ENCODE measurements around the gene PACSIN2. TPM values are rescaled to one million over a fixed set of nuclear protein-coding genes. Genes with fewer than 3 reads are reported as not detected.

The PACSIN2 gene
- total and polyA plus RNA-seq, 2 of the 13 experiments (the other 11 are each of a cell fraction or from before 2014, with no cell fraction given), result 54.1 to 68.8 TPM

- Histone ChIP-seq H3K4me2 (ENCODE audit: low read depth, low read length) (no peak overlapping the region), H3K27ac (ENCODE audit: extremely low read length, insufficient read depth, low read length) (no peak overlapping the region), H3K36me3 (replicated peaks in 1 of 2; ENCODE audit: control insufficient read depth in 1 of 2, insufficient read depth in 2 of 2, low read length in 2 of 2) (peaks cover 60 to 88% of the 10 kb centered on the region in 2 experiments), H4K20me1 (ENCODE audit: insufficient read depth, low read length) (no peaks in the 10 kb centered on the region), H2AFZ (ENCODE audit: low read length) (no peak overlapping the region), H3K4me1 (ENCODE audit: insufficient read depth, low read length) (no peaks in the 10 kb centered on the region), H3K79me2 (ENCODE audit: insufficient read depth, low read length) (no peaks in the 10 kb centered on the region), H3K9ac (ENCODE audit: insufficient read depth, low read depth, low read length) (no peak overlapping the region), H3K27me3 (ENCODE audit: control insufficient read depth in 1 of 2, insufficient read depth in 2 of 2, low read length in 2 of 2) (no peaks in the 10 kb centered on the region), H3K4me3 (replicated peaks in 1 of 3; ENCODE audit: insufficient read depth in 1 of 3, low read depth in 2 of 3, low read length in 3 of 3) (no peak overlapping the region), H3K9me3 (ENCODE audit: low read length) (no peaks in the 10 kb centered on the region)
- DNase-seq (ENCODE audit: low spot score) (no peak), FAIRE-seq (no peak), ATAC-seq (no peak)
- WGBS (ENCODE audit: low lambda C conversion rate), result 95% methylated on average over 4 of the region's 4 CpGs
- ChIA-PET CTCF (ENCODE audit: low intra/inter-chr PET ratio, low total read pairs) (no interaction called here), POLR2A (no interaction called here)
- in situ Hi-C loops (cut with HindIII; ENCODE audit: extremely low pct_ligation_motif_present, low pct_unique_long_range_greater_than_20kb), result no loop called here
- intact Hi-C loops (cut with micrococcal nuclease; ENCODE audit: unreplicated experiment), result no loop called here
- TF ChIP-seq ZNF564 (CRISPR knock-in tag; IDR thresholded peaks at IDR 0.05), result no peak
- TF ChIP-seq ZMAT3 (CRISPR knock-in tag; conservative IDR thresholded peaks at IDR 0.05), result no peak
- no peak for TF ChIP-seq NR2F6 (IDR thresholded peaks at IDR 0.05)
- TF ChIP-seq NR2F6 (CRISPR knock-in tag; IDR thresholded peaks at IDR 0.05), result no peak
- TF ChIP-seq ZFP91 (CRISPR knock-in tag; IDR thresholded peaks at IDR 0.05; ENCODE audit: borderline replicate concordance), result no peak
- no peak for TF ChIP-seq TCF12 (IDR thresholded peaks at IDR 0.05)
- no peak for TF ChIP-seq TCF12 (CRISPR knock-in tag; IDR thresholded peaks at IDR 0.05)
- BruUV-seq (replicated peaks), result no TSS peak
Observed at GRCh38 chr22:42889304-42889703, 125.6 kb downstream of the PACSIN2 start.
